ENCODE data around the gene MIEF1. TPM values are rescaled to one million over a fixed set of nuclear protein-coding genes. Genes with fewer than 3 reads are reported as not detected.

MIEF1 gene
- total RNA-seq, 4 donors from 2014 or later, result 11.4 to 25.4 (median 12.9) TPM

DNA sequence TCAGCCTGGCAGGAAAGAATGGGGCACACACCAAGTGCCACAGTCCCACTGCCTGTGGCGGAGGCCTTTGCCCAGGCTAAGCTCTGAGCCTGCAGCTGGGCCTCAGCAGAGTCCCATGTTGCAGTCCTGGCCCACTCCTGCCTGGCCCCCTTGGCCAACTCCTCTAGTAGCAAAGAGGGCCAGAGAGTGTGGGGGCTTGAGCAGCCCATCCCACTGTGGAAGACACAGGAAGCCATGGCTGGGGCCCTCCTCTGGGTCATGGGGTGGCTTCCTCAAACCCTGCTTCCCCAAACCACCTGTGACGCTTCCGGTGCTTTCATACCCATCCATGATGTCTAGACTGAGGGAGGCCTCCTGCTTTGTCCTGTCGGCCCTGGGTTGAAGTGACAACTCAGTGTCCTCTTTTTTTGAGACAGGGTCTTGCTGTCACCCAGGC, 24.7 kb downstream of the MIEF1 start:
- Histone ChIP-seq H3K36me3 (peaks cover 0 to 25% of the 10 kb centered on the region in 2 donors), H3K4me1 (peaks cover 83 to 86% of the 10 kb centered on the region in 2 donors), H3K27me3 (no peaks in the 10 kb centered on the region), H3K4me3 (no peak overlapping the region), H3K9me3 (no peaks in the 10 kb centered on the region), H3K27ac (peak overlapping the region; percentile 64 to 95 (median 86))
- no peak for DNase-seq
- intact Hi-C loops (cut with DNase I; ENCODE audit: low total_unique reads), result loop anchor here (5.0 to 10.0 kb wide), 5 partner anchors 354 to 1922 kb away; partner anchors contain the start of genes GGA1, MRTFA and SUN2
- no peak for TF ChIP-seq CTCF (IDR thresholded peaks at IDR 0.05 in 4 of 5, conservative IDR thresholded peaks at IDR 0.05 in 1 of 5)
- no peak for TF ChIP-seq POLR2A (IDR thresholded peaks at IDR 0.05)
- ATAC-seq, result no peak
- in situ Hi-C loops (cut with MboI; ENCODE audit: low sequenced_read_pairs in 4 of 4), result loop anchor here in 3 of 4 donors (25.0 kb wide), 3 partner anchors 511 to 836 kb away; partner anchors contain the start of genes ADSL (in 2 of the 3) and SGSM3 (in 1 of the 3)

DNA sequence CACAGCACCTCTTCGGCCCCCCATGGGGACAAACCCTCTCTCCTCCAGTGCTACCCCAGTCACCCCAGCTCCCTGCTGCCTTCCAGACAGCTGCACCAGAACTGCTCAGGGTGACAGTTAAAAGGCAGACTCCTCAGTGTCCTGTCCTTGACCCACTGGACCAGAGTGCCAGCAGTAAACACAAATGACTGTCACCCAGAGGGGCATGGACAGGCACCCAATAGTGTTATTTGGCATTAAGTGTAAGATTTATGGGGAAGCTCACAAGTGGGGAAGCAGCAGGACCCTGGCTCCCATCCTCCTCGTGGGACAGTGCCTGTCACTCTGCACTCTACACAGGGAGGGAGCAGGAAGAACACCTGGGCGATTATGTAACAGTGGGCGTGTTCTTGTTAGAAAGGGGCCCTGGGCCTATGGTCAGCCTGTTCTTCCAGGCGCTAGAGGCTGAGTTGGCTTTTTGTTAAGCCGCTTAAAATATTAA, 25.4 kb downstream of the MIEF1 start:
- TF ChIP-seq POLR2A (IDR thresholded peaks at IDR 0.05) (no peak), CTCF (IDR thresholded peaks at IDR 0.05 in 4 of 5, conservative IDR thresholded peaks at IDR 0.05 in 1 of 5) (no peak)
- peak overlapping the region; percentile 64 to 95 (median 86) for H3K27ac ChIP-seq
- no peaks in the 10 kb centered on the region for H3K9me3 ChIP-seq
- peaks cover 0 to 17% of the 10 kb centered on the region in 2 donors for H3K36me3 ChIP-seq
- peaks cover 77 to 81% of the 10 kb centered on the region in 2 donors for H3K4me1 ChIP-seq
- H3K27me3 ChIP-seq, result no peaks in the 10 kb centered on the region
- H3K4me3 ChIP-seq, result no peak overlapping the region
- intact Hi-C loops (cut with DNase I; ENCODE audit: low total_unique reads), result loop anchor here (5.0 to 10.0 kb wide), 5 partner anchors 355 to 1923 kb away; partner anchors contain the start of genes GGA1, MRTFA and SUN2
- DNase-seq, result no peak
- no peak for ATAC-seq
- in situ Hi-C loops (cut with MboI; ENCODE audit: low sequenced_read_pairs in 4 of 4), result loop anchor here in 3 of 4 donors (25.0 kb wide), 3 partner anchors 510 to 835 kb away; partner anchors contain the start of genes ADSL (in 2 of the 3) and SGSM3 (in 1 of the 3)

DNA sequence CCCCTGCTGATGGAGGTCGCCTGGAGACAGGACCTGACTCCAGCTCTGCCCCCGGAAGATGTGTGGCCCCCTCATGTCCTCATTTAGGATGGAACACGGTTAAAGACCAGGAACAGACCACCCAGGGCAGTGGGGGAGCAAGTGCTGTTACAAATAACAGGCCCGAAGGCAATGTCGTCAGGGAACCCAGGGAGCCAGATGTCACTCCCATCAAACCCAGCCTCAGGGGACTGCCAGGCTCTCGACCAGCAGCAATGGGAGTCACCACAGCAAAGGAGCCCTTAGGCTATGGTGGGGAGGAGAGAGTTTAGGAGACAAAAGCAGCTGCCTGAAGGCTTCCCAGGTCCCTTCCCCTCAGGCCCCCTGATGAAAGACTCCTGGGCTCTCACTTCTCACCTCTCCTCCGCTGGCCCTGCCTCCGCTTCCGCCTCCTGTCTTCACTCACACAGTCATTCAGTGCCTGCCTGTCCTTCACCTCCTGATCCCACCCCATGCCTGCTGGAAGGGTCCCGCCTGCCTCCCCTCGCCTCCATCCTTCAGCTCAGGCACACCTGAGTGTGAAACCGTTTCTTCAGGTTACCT, 26.1 kb downstream of the MIEF1 start:
- in situ Hi-C loops (cut with MboI; ENCODE audit: low sequenced_read_pairs in 4 of 4) (loop anchor here in 3 of 4 donors (25.0 kb wide), 3 partner anchors 509 to 834 kb away; partner anchors contain the start of genes ADSL (in 2 of the 3) and SGSM3 (in 1 of the 3)), intact Hi-C loops (cut with DNase I; ENCODE audit: low total_unique reads) (loop anchor here (2.0 to 10.0 kb wide), 7 partner anchors 65 to 1923 kb away; partner anchors contain the start of genes GGA1, MRTFA and SUN2)
- no peak for TF ChIP-seq CTCF (IDR thresholded peaks at IDR 0.05 in 4 of 5, conservative IDR thresholded peaks at IDR 0.05 in 1 of 5)
- no peak for TF ChIP-seq POLR2A (IDR thresholded peaks at IDR 0.05)
- Histone ChIP-seq H3K27ac (peak overlapping the region; percentile 64 to 95 (median 86)), H3K27me3 (no peaks in the 10 kb centered on the region), H3K4me1 (peaks cover 71 to 74% of the 10 kb centered on the region in 2 donors), H3K4me3 (peak overlapping the region in 1 of 4 donors; percentile 40), H3K36me3 (peaks cover 0 to 10% of the 10 kb centered on the region in 2 donors), H3K9me3 (no peaks in the 10 kb centered on the region)
- DNase-seq (no peak), ATAC-seq (no peak)

DNA sequence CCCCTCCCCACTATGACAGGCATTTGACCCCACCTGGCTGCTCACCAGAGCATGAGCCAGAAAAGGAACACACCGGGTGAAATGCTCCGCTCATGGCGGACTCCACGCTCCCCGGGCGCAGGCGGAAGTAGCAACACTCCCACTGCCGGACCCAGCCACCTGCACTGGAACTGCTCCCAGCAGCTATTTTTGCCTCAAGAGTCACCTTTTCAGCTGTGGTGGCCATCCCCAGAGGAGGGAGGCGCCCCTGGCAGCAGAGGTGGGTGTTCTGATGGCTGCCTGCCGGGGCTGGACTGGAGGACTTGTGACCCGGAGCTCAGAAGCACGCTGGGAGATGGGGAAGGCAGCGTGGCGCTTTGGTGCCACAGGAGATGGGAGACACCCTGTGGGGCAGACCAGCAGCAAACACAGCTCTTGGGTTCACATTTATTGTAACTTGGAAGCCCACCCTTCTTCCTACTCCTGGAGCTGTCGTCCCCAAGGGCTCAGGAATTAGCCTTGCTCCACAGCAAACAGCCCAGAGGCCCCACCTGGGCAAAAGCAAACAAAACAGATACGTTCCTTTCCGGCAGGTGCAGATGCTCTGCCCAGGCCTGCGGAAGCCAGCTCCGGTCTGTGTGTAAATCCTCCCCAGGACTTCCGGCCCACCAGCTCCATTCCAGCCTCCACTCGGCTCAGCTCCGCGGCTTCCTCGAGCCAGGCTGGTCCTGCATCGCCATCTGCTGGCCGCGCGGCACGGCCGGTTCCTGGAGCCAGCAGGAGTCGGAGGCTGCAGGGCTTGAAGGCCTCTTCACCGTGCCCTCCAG, 26.8 kb downstream of the MIEF1 start:
- intact Hi-C loops (cut with DNase I; ENCODE audit: low total_unique reads), result loop anchor here (1.0 to 10.0 kb wide), 9 partner anchors 36 to 1924 kb away; partner anchors contain the start of genes GGA1, MRTFA and SUN2
- peaks cover 0 to 5% of the 10 kb centered on the region in 2 donors for H3K36me3 ChIP-seq
- ATAC-seq, result peak; percentile 49 to 51
- peak overlapping the region; percentile 20 to 40 (median 32) for H3K4me3 ChIP-seq
- peak; percentile 83 to 86 for DNase-seq
- H3K9me3 ChIP-seq, result no peaks in the 10 kb centered on the region
- peaks cover 65 to 67% of the 10 kb centered on the region in 2 donors for H3K4me1 ChIP-seq
- H3K27ac ChIP-seq, result peak overlapping the region; percentile 64 to 95 (median 86)
- H3K27me3 ChIP-seq, result no peaks in the 10 kb centered on the region
- in situ Hi-C loops (cut with MboI; ENCODE audit: low sequenced_read_pairs in 4 of 4), result loop anchor here in 3 of 4 donors (25.0 kb wide), 3 partner anchors 508 to 833 kb away; partner anchors contain the start of genes ADSL (in 2 of the 3) and SGSM3 (in 1 of the 3)
- TF ChIP-seq POLR2A (IDR thresholded peaks at IDR 0.05) (no peak), CTCF (IDR thresholded peaks at IDR 0.05 in 4 of 5, conservative IDR thresholded peaks at IDR 0.05 in 1 of 5) (peak; percentile 96 to 99 (median 99))

Measured in gastrocnemius medialis (tissue), 4 donors.